Kidney epithelial cell (primary cell): Measurements from ENCODE around the gene MOG. TPM values are rescaled to one million over a fixed set of nuclear protein-coding genes. Genes with fewer than 3 reads are reported as not detected.

Experiments
- DNase-seq: peaks from one replicate; pipeline ENCODE4 v3.0.0-alpha.2; 2010; ENCODE audit warnings: low read depth
- H3K27me3 ChIP-seq: 2 replicates; pipeline ENCODE4 v1.6.0; 2011; ENCODE audit warnings: low read length; ENCODE audit not compliant: control insufficient read depth, insufficient read depth
- H3K36me3 ChIP-seq: 2 replicates; pipeline ENCODE4 v1.5.1; 2011; ENCODE audit warnings: low read length; ENCODE audit not compliant: control insufficient read depth, insufficient read depth
- H3K4me3 ChIP-seq: 2 replicates; pipeline ENCODE4 v1.5.1; 2011; ENCODE audit warnings: low read depth, mild to moderate bottlenecking, control low read depth, low read length
- total RNA-seq: library from RNA; depleted of rRNA; stranded (reverse); fragments of >200 nt; gene quantifications from 2 replicates; pipeline ENCODE4 v1.2.3, GENCODE V29; 2015
- TF ChIP-seq, protein P1 (sequence below): IDR thresholded peaks from 2 replicates; pipeline ENCODE4 v1.5.1; 2011; ENCODE audit warnings: mild to moderate bottlenecking, moderate library complexity, low read length, control low read depth, inconsistent platforms; ENCODE audit not compliant: insufficient read depth, poor library complexity, severe bottlenecking

The MOG gene
- total RNA-seq, 1 donor from 2014 or later, result not detected

DNA sequence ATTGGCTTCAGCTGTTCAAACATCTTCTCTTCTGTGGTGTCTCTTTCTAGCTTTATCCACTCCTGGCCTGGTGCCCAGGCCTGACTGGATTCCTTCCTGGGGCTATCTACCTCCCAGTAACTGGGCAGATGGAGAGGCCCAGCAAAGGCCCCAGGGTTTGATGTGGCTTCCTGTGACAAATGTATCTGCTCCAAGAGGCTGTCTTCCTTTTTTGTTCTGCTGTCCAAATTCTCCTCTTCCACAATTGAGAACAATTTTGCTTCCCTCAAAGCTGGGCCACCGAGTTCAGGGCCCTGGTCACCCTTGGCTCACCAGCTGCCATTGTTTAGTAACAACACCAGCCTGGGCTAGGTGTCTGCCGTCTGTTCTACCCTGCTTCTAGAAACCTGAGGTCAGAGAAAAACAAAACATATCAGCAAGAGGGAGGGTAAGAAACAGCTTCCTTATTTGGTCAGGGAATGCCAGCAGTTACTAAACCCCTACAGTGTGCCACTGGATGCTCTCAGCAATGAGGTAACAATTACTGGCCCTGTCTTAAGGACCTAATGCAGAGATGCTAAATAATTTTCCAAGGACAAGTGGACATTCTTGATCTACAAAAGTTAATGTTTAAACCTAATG lies 20.2 kb downstream of the MOG start:
- peak; percentile 39 for DNase-seq
- Histone ChIP-seq H3K27me3 (no peaks in the 10 kb centered on the region), H3K4me3 (no peak overlapping the region), H3K36me3 (no peaks in the 10 kb centered on the region)
- TF ChIP-seq, protein P1, sequence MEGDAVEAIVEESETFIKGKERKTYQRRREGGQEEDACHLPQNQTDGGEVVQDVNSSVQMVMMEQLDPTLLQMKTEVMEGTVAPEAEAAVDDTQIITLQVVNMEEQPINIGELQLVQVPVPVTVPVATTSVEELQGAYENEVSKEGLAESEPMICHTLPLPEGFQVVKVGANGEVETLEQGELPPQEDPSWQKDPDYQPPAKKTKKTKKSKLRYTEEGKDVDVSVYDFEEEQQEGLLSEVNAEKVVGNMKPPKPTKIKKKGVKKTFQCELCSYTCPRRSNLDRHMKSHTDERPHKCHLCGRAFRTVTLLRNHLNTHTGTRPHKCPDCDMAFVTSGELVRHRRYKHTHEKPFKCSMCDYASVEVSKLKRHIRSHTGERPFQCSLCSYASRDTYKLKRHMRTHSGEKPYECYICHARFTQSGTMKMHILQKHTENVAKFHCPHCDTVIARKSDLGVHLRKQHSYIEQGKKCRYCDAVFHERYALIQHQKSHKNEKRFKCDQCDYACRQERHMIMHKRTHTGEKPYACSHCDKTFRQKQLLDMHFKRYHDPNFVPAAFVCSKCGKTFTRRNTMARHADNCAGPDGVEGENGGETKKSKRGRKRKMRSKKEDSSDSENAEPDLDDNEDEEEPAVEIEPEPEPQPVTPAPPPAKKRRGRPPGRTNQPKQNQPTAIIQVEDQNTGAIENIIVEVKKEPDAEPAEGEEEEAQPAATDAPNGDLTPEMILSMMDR, result no peak

DNA sequence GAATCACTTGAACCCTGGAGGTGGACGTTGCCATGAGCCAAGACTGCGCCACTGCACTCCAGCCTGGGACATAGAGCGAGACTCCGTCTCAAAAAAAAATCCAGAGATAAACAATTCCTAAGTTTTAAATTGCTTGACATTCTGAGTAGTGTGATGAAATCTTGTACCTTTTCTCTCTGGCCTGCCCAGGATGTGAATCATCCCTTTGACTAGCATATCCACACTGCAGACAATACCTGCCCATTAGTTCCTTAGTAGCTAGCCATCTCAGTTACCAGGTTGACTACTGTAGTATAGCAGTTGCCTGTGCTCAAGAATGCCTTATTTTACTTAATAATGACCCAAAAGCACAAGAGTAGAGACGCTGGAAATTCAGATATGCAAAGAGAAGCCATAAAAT lies 21.2 kb downstream of the MOG start:
- TF ChIP-seq, protein P1, result no peak
- Histone ChIP-seq H3K36me3 (no peaks in the 10 kb centered on the region), H3K27me3 (no peaks in the 10 kb centered on the region), H3K4me3 (no peak overlapping the region)
- DNase-seq, result no peak

DNA sequence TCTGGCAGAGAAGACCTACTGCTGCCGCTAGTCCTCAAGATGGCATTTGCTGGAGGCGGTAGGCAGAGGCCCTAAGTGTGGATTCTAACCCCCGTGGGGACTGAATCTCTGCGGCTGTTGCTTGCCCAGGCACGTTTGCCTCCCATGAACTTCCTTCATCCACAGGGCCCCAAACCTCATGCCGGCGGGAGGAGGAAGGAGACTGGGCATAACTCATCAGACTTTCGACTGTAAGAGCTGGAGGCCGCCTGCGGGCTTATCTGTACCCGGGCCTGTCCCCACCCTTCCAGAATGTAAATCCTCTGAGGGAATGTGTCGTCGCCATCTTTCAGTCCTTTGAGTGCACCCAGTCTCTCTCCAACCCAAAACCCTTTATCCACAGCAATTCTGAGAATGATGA lies 23.1 kb downstream of the MOG start:
- Histone ChIP-seq H3K27me3 (no peaks in the 10 kb centered on the region), H3K4me3 (no peak overlapping the region), H3K36me3 (no peaks in the 10 kb centered on the region)
- TF ChIP-seq, protein P1, result no peak
- DNase-seq, result no peak

DNA sequence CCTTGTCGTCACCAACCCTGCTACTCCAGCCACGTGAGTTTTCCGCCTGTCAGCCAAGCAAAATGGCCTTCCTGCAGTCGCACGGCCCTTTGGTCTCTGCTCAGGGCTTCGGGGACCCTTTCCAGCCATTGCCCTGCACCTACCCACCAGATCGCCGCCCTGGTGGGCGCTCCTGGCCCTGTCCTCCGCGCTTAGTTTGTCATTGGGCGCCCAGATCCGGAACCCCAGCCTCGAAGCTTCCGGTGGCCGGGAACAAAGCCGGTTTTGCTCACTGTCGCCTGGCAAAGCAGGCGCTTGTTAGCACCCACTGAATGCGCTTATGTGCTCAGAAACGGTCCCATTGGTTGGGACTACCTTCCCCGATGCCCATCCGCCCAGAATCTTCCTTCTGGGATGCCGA lies 23.5 kb downstream of the MOG start:
- Histone ChIP-seq H3K4me3 (no peak overlapping the region), H3K27me3 (no peaks in the 10 kb centered on the region), H3K36me3 (no peaks in the 10 kb centered on the region)
- DNase-seq, result no peak
- TF ChIP-seq, protein P1, result no peak

DNA sequence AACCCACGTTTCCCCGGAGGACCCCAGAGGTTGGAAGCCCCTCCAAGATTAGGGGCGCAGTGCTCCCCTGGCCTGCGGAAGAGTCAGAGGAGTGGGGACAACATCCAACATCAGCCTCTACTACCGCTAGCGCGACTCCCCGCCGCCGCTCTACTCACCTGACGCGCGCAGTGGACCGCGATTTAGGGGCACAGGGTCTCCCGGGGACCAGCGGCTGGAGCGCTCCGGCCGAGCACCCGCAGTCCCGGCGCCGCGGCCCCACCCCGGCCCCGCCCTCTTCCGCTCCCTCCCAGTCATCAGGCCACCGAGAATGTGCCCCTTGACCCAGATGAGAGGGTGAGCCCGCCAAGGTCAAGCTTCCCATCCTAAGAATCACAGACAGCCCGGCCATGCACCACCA lies 24.0 kb downstream of the MOG start, which contains the start of gene ZFP57:
Gene ZFP57, minus strand, starts transcription at position 249 of the 400 bp plus-strand sequence. CDS start 4,149 bp downstream, outside the sequence.
- Histone ChIP-seq H3K27me3 (peaks cover 3% of the 10 kb centered on the region), H3K36me3 (no peaks in the 10 kb centered on the region), H3K4me3 (no peak within 1 kb of the TSS)
- TF ChIP-seq, protein P1, result no peak
- DNase-seq, result no peak

DNA sequence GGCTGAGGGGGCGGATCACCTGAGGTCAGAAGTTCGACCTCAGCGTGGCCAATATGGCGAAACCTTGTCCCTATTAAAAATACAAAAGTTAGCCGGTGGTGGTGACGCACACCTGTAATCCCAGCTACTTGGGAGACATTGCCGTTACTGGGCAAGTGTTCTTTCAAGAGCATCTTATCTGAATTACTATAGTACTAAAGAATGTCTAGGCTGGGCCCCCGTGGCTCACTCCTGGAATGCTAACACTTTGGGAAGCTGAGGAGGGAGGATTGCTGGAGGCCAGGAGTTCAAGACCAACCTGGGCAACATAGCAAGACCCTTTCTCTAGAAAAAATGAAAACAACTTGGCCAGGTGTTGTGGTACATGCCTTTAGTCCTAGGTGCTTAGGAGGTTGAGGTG lies 24.9 kb downstream of the MOG start:
- no peak for DNase-seq
- Histone ChIP-seq H3K27me3 (peaks cover 3% of the 10 kb centered on the region), H3K36me3 (no peaks in the 10 kb centered on the region), H3K4me3 (no peak overlapping the region)
- TF ChIP-seq, protein P1, result no peak
